ENCODE data around the gene ALOX5. TPM values are rescaled to one million over a fixed set of nuclear protein-coding genes. Genes with fewer than 3 reads are reported as not detected.

The ALOX5 gene
- total and polyA plus RNA-seq, 11 donors, result 1.3 to 36.1 (median 5.8) TPM

GRCh38 chr10:45376371-45376801, 2.4 kb downstream of the ALOX5 start:
- 80 to 84% (median 81%) methylated on average over 2 of the region's 2 CpGs for WGBS, 4 donors
- peak overlapping the region in 1 of 12 donors; percentile 75 for H3K4me3 ChIP-seq
- peaks cover 0 to 70% (median 17%) of the 10 kb centered on the region in 12 donors for H3K4me1 ChIP-seq
- DNase-seq, result no peak
- peaks cover 0 to 69% (median 40%) of the 10 kb centered on the region in 9 donors for H3K27me3 ChIP-seq
- peak overlapping the region in 1 of 12 donors; percentile 29 for H3K27ac ChIP-seq
- no peaks in the 10 kb centered on the region for H3K9me3 ChIP-seq
- ATAC-seq, result peak in 1 of 4 donors; percentile 24
- TF ChIP-seq CTCF (IDR thresholded peaks at IDR 0.05), result no peak
- no peak for TF ChIP-seq POLR2A (IDR thresholded peaks at IDR 0.05)
- intact Hi-C loops (cut with DNase I), result loop anchor here in 2 of 10 donors (2.0 to 10.0 kb wide), 2 partner anchors 30 to 72 kb away; no protein-coding TSS in a partner anchor
- H3K36me3 ChIP-seq, result no peaks in the 10 kb centered on the region

GRCh38 chr10:45377321-45377720, 3.3 kb downstream of the ALOX5 start:
- Histone ChIP-seq H3K4me1 (peaks cover 0 to 73% (median 17%) of the 10 kb centered on the region in 12 donors), H3K4me3 (no peak overlapping the region), H3K27me3 (peaks cover 2 to 69% (median 40%) of the 10 kb centered on the region in 9 donors), H3K36me3 (peaks cover 0 to under 1% (median 0%) of the 10 kb centered on the region in 9 donors), H3K27ac (no peak overlapping the region), H3K9me3 (no peaks in the 10 kb centered on the region)
- TF ChIP-seq POLR2A (IDR thresholded peaks at IDR 0.05), result no peak
- TF ChIP-seq CTCF (IDR thresholded peaks at IDR 0.05), result no peak
- DNase-seq, result no peak
- intact Hi-C loops (cut with DNase I), result loop anchor here in 2 of 10 donors (2.0 to 10.0 kb wide), 2 partner anchors 29 to 73 kb away; no protein-coding TSS in a partner anchor
- ATAC-seq, result no peak
- WGBS, 4 donors, result 68 to 80% (median 70%) methylated on average over 4 of the region's 4 CpGs

GRCh38 chr10:45377858-45378257, 3.8 kb downstream of the ALOX5 start:
- no peak for TF ChIP-seq POLR2A (IDR thresholded peaks at IDR 0.05)
- no peak for TF ChIP-seq CTCF (IDR thresholded peaks at IDR 0.05)
- ATAC-seq, result no peak
- Histone ChIP-seq H3K9me3 (no peaks in the 10 kb centered on the region), H3K36me3 (peaks cover 0 to 6% (median 0%) of the 10 kb centered on the region in 9 donors), H3K27ac (peak overlapping the region in 1 of 12 donors; percentile 89), H3K4me1 (peaks cover 0 to 76% (median 17%) of the 10 kb centered on the region in 12 donors), H3K4me3 (no peak overlapping the region), H3K27me3 (peaks cover 2 to 69% (median 40%) of the 10 kb centered on the region in 9 donors)
- no peak for DNase-seq
- 63 to 77% (median 68%) methylated on average over 5 of the region's 5 CpGs for WGBS, 4 donors
- intact Hi-C loops (cut with DNase I), result loop anchor here in 2 of 10 donors (2.0 to 10.0 kb wide), 2 partner anchors 29 to 73 kb away; no protein-coding TSS in a partner anchor

GRCh38 chr10:45378914-45379726, 5.1 kb downstream of the ALOX5 start:
- Histone ChIP-seq H3K4me3 (no peak overlapping the region), H3K27ac (peak overlapping the region in 2 of 12 donors; percentile 26 to 89), H3K36me3 (peaks cover 0 to 10% (median 0%) of the 10 kb centered on the region in 9 donors), H3K27me3 (peaks cover 2 to 62% (median 32%) of the 10 kb centered on the region in 9 donors), H3K9me3 (no peaks in the 10 kb centered on the region), H3K4me1 (peaks cover 0 to 77% (median 8%) of the 10 kb centered on the region in 12 donors)
- TF ChIP-seq POLR2A (IDR thresholded peaks at IDR 0.05) (no peak), CTCF (IDR thresholded peaks at IDR 0.05) (no peak)
- intact Hi-C loops (cut with DNase I), result loop anchor here in 1 of 10 donors (10.0 kb wide), 1 partner anchor 74 kb away; no protein-coding TSS in a partner anchor
- peak in 1 of 4 donors; percentile 17 for ATAC-seq
- no peak for DNase-seq
- WGBS, 4 donors, result 82 to 84% (median 83%) methylated on average over 12 of the region's 12 CpGs

Measured in heart left ventricle (tissue), 16 donors.